ENCODE results near the gene C20orf144.

The C20orf144 gene

GRCh38 chr20:33686100-33686983, 24.2 kb downstream of the C20orf144 start, which contains the start of gene E2F1:
E2F1 (minus strand) TSS chr20:33686385; CDS start chr20:33686264, 121 bp downstream.
- TF ChIP-seq CTCF (IDR thresholded peaks at IDR 0.05; ENCODE audit: control insufficient read depth, extremely low read depth, insufficient read depth): peak; percentile 29; the same call in 1 of the 2 replicates
- DNase-seq (ENCODE audit: low read depth): peak; percentile 68
- H3K4me3 ChIP-seq (ENCODE audit: low read depth, low read length): peak within 1 kb of the TSS; percentile 69

- peak overlapping the region; percentile 37 for H3K4me3 ChIP-seq (ENCODE audit: low read depth, low read length)
- no peak for TF ChIP-seq CTCF (IDR thresholded peaks at IDR 0.05; ENCODE audit: control insufficient read depth, extremely low read depth, insufficient read depth)
- no peak for DNase-seq (ENCODE audit: low read depth)
These were observed 24.8 kb downstream of the C20orf144 start for GRCh38 chr20:33686984-33687366.

- no peak overlapping the region for H3K4me3 ChIP-seq (ENCODE audit: low read depth, low read length)
- no peak for TF ChIP-seq CTCF (IDR thresholded peaks at IDR 0.05; ENCODE audit: control insufficient read depth, extremely low read depth, insufficient read depth)
- no peak for DNase-seq (ENCODE audit: low read depth)
These were observed 25.3 kb downstream of the C20orf144 start for GRCh38 chr20:33687370-33687915.

- TF ChIP-seq CTCF (IDR thresholded peaks at IDR 0.05; ENCODE audit: control insufficient read depth, extremely low read depth, insufficient read depth): no peak
- no peak overlapping the region for H3K4me3 ChIP-seq (ENCODE audit: low read depth, low read length)
- no peak for DNase-seq (ENCODE audit: low read depth)
These were observed 26.1 kb downstream of the C20orf144 start for GRCh38 chr20:33687993-33688937.

- DNase-seq (ENCODE audit: low read depth): no peak
- no peak for TF ChIP-seq CTCF (IDR thresholded peaks at IDR 0.05; ENCODE audit: control insufficient read depth, extremely low read depth, insufficient read depth)
- H3K4me3 ChIP-seq (ENCODE audit: low read depth, low read length): no peak overlapping the region
These were observed 26.9 kb downstream of the C20orf144 start for GRCh38 chr20:33688938-33689424.

GRCh38 chr20:33689493-33689892, 27.4 kb downstream of the C20orf144 start:
- TF ChIP-seq CTCF (IDR thresholded peaks at IDR 0.05; ENCODE audit: control insufficient read depth, extremely low read depth, insufficient read depth): no peak
- H3K4me3 ChIP-seq (ENCODE audit: low read depth, low read length): no peak overlapping the region
- DNase-seq (ENCODE audit: low read depth): no peak
